HUES48 (cell line): ENCODE data around the gene FHL1.
"Not testable (repeated sequence)": the region's sequence is repeated elsewhere in the genome, so short reads cannot be mapped to it uniquely, and the experiment has no call there.

Experiments used
- H3K27ac ChIP-seq: one replicate; pipeline ENCODE4 v1.7.0; 2013; ENCODE audit warnings: low read depth, low read length, inconsistent platforms
- H3K27me3 ChIP-seq: 2 replicates; pipeline ENCODE4 v1.6.1; 2013; ENCODE audit warnings: mild to moderate bottlenecking, low read length; ENCODE audit not compliant: control insufficient read depth, insufficient read depth
- H3K36me3 ChIP-seq: 2 replicates; pipeline ENCODE4 v1.6.1; 2013; ENCODE audit warnings: low read length; ENCODE audit not compliant: control insufficient read depth, insufficient read depth
- H3K4me1 ChIP-seq: 2 replicates; pipeline ENCODE4 v1.6.1; 2013; ENCODE audit warnings: mild to moderate bottlenecking, low read length; ENCODE audit not compliant: control insufficient read depth, insufficient read depth
- H3K4me3 ChIP-seq: 2 replicates; pipeline ENCODE4 v1.5.1; 2013; ENCODE audit warnings: mild to moderate bottlenecking, low read depth, low read length
- H3K9ac ChIP-seq: 2 replicates; pipeline ENCODE4 v1.6.1; 2013; ENCODE audit warnings: mild to moderate bottlenecking, low read depth, low read length, moderate library complexity
- H3K9me3 ChIP-seq: 2 replicates; pipeline ENCODE4 v1.6.1; 2013; ENCODE audit warnings: low read length; ENCODE audit not compliant: control insufficient read depth, insufficient read depth

The FHL1 gene

GRCh38 chrX:136227074-136227473, 79.7 kb downstream of the FHL1 start:
- Histone ChIP-seq H3K4me3 (no peak overlapping the region), H3K36me3 (peaks cover 98% of the 10 kb centered on the region)

GRCh38 chrX:136227948-136228838, 80.9 kb downstream of the FHL1 start:
- no peak overlapping the region for H3K9ac ChIP-seq
- H3K36me3 ChIP-seq: peaks cover 97% of the 10 kb centered on the region
- H3K4me3 ChIP-seq: no peak overlapping the region
- H3K4me1 ChIP-seq: peaks cover 4% of the 10 kb centered on the region; the same call in 1 of the 2 replicates
- no peaks in the 10 kb centered on the region for H3K9me3 ChIP-seq
- H3K27me3 ChIP-seq: no peaks in the 10 kb centered on the region
- no peak overlapping the region for H3K27ac ChIP-seq

More at GRCh38 chrX:136227074-136227473, 79.7 kb downstream of the FHL1 start:
- H3K4me1 ChIP-seq: peaks cover 4% of the 10 kb centered on the region; the same call in 1 of the 2 replicates
- no peaks in the 10 kb centered on the region for H3K27me3 ChIP-seq
- H3K9me3 ChIP-seq: no peaks in the 10 kb centered on the region
- no peak overlapping the region for H3K9ac ChIP-seq
- no peak overlapping the region for H3K27ac ChIP-seq

- H3K36me3 ChIP-seq: peaks cover 94% of the 10 kb centered on the region
- H3K9me3 ChIP-seq: no peaks in the 10 kb centered on the region
- peaks cover 4% of the 10 kb centered on the region; the same call in 1 of the 2 replicates for H3K4me1 ChIP-seq
- no peak overlapping the region for H3K9ac ChIP-seq
- no peak overlapping the region for H3K4me3 ChIP-seq
- H3K27me3 ChIP-seq: no peaks in the 10 kb centered on the region
- H3K27ac ChIP-seq: no peak overlapping the region
Observed at GRCh38 chrX:136228839-136229207, 81.5 kb downstream of the FHL1 start.

GRCh38 chrX:136237074-136237473, 89.7 kb downstream of the FHL1 start:
- Histone ChIP-seq H3K27ac (no peak overlapping the region), H3K4me1 (no peaks in the 10 kb centered on the region), H3K9ac (no peak overlapping the region), H3K9me3 (no peaks in the 10 kb centered on the region), H3K27me3 (no peaks in the 10 kb centered on the region), H3K4me3 (no peak overlapping the region), H3K36me3 (peaks cover 90% of the 10 kb centered on the region)

- not testable (repeated sequence) for H3K27ac ChIP-seq, H3K9ac ChIP-seq, H3K9me3 ChIP-seq, H3K4me3 ChIP-seq, H3K27me3 ChIP-seq, H3K4me1 ChIP-seq
- H3K36me3 ChIP-seq: peaks cover 90% of the 10 kb centered on the region
Observed at GRCh38 chrX:136237849-136238248, 90.5 kb downstream of the FHL1 start.

GRCh38 chrX:136246201-136246600, 98.9 kb downstream of the FHL1 start:
- H3K27ac ChIP-seq: no peak overlapping the region
- H3K4me3 ChIP-seq: no peak overlapping the region
- H3K9ac ChIP-seq: no peak overlapping the region
- no peaks in the 10 kb centered on the region for H3K9me3 ChIP-seq
- H3K4me1 ChIP-seq: peaks cover 11% of the 10 kb centered on the region; the same call in 1 of the 2 replicates
- no peaks in the 10 kb centered on the region for H3K27me3 ChIP-seq
- H3K36me3 ChIP-seq: peaks cover 45% of the 10 kb centered on the region

- H3K36me3 ChIP-seq: peaks cover 4% of the 10 kb centered on the region; the same call in 1 of the 2 replicates
- H3K27ac ChIP-seq: peak overlapping the region; percentile 73
- peak overlapping the region; percentile 80 for H3K9ac ChIP-seq
- H3K9me3 ChIP-seq: no peaks in the 10 kb centered on the region
- H3K4me3 ChIP-seq: peak overlapping the region; percentile 88
- no peaks in the 10 kb centered on the region for H3K27me3 ChIP-seq
- H3K4me1 ChIP-seq: peaks cover 16% of the 10 kb centered on the region
Observed at GRCh38 chrX:136250191-136251040, 103.1 kb downstream of the FHL1 start.

GRCh38 chrX:136251041-136251991, 104.0 kb downstream of the FHL1 start, which contains the start of gene MAP7D3:
Gene MAP7D3, minus strand, starts transcription at chrX:136251400. Its CDS starts 42 bp downstream, at chrX:136251358.
- peaks cover 16% of the 10 kb centered on the region for H3K4me1 ChIP-seq
- no peaks in the 10 kb centered on the region for H3K9me3 ChIP-seq
- peak within 1 kb of the TSS; percentile 73 for H3K27ac ChIP-seq
- peak within 1 kb of the TSS; percentile 80 for H3K9ac ChIP-seq
- H3K36me3 ChIP-seq: no peaks in the 10 kb centered on the region; the same call in 1 of the 2 replicates
- no peaks in the 10 kb centered on the region; the same call in 1 of the 2 replicates for H3K27me3 ChIP-seq
- peak within 1 kb of the TSS; percentile 88 for H3K4me3 ChIP-seq

GRCh38 chrX:136255541-136255940, 108.2 kb downstream of the FHL1 start:
- no peak overlapping the region for H3K4me3 ChIP-seq
- H3K4me1 ChIP-seq: peaks cover 10% of the 10 kb centered on the region; the same call in 1 of the 2 replicates
- H3K9me3 ChIP-seq: no peaks in the 10 kb centered on the region
- H3K27ac ChIP-seq: no peak overlapping the region
- H3K36me3 ChIP-seq: no peaks in the 10 kb centered on the region
- no peak overlapping the region for H3K9ac ChIP-seq
- no peaks in the 10 kb centered on the region; the same call in 1 of the 2 replicates for H3K27me3 ChIP-seq

GRCh38 chrX:136256026-136256425, 108.7 kb downstream of the FHL1 start:
- H3K27ac ChIP-seq: no peak overlapping the region

More at GRCh38 chrX:136256026-136256425, 108.7 kb downstream of the FHL1 start:
- no peaks in the 10 kb centered on the region for H3K36me3 ChIP-seq
- peaks cover 10% of the 10 kb centered on the region; the same call in 1 of the 2 replicates for H3K4me1 ChIP-seq
- no peak overlapping the region for H3K4me3 ChIP-seq
- no peak overlapping the region for H3K9ac ChIP-seq
- H3K9me3 ChIP-seq: no peaks in the 10 kb centered on the region
- H3K27me3 ChIP-seq: no peaks in the 10 kb centered on the region; the same call in 1 of the 2 replicates
